Gastrocnemius medialis (tissue), 4 donors: ENCODE data around the gene PIGM. TPM values are rescaled to one million over a fixed set of nuclear protein-coding genes. Genes with fewer than 3 reads are reported as not detected.
A peak's percentile ranks its signal among the peaks of the same experiment; 100 is the strongest.

Experiments used
- ATAC-seq, 2 donors: fragments of 150-250 bp; one replicate each; pipeline ENCODE4 v1.9.1; 2016
- DNase-seq, 2 donors: peaks; one replicate each; pipeline ENCODE4 v3.0.0-alpha.2; 2019
- H3K27ac ChIP-seq, 4 donors: fragments of 200-600 bp; sonication (generic); 1 replicate in 1 of 4; 2 replicates in 3 of 4; pipeline ENCODE4 v1.5.1; 2016 to 2018; ENCODE audit warnings: mild to moderate bottlenecking in 2 of 4, moderate library complexity in 1 of 4
- H3K27me3 ChIP-seq, 3 donors: fragments of 200-600 bp; sonication (generic) in 2 of 3; 1 replicate in 1 of 3; 2 replicates in 2 of 3; pipeline versions ENCODE4 v1.5.1 to v1.6.0; 2016 to 2019; ENCODE audit warnings: mild to moderate bottlenecking in 1 of 3, moderate library complexity in 1 of 3
- H3K36me3 ChIP-seq, 2 donors: fragments of 200-600 bp; sonication (generic) in 1 of 2; one replicate each; pipeline ENCODE4 v1.5.1; 2017 to 2018
- H3K4me1 ChIP-seq, 2 donors: fragments of 200-600 bp; sonication (generic) in 1 of 2; one replicate each; pipeline ENCODE4 v1.5.1; 2016 to 2017; ENCODE audit warnings: mild to moderate bottlenecking in 2 of 2
- H3K4me3 ChIP-seq, 4 donors: fragments of 200-600 bp; sonication (generic) in 3 of 4; 1 replicate in 1 of 4; 2 replicates in 3 of 4; pipeline ENCODE4 v1.5.1; 2016 to 2019; ENCODE audit warnings: mild to moderate bottlenecking in 2 of 4
- H3K9me3 ChIP-seq, 3 donors: fragments of 200-600 bp; sonication (generic) in 2 of 3; 1 replicate in 1 of 3; 2 replicates in 2 of 3; pipeline ENCODE4 v1.5.1; 2016 to 2019
- CTCF ChIP-seq, 5 experiments: fragments of 450-650 bp in 3 of 5; fragments of 200-600 bp in 2 of 5; sonication (generic) in 2 of 5; IDR thresholded peaks in 4 of 5; conservative IDR thresholded peaks in 1 of 5; 1 replicate in 4 of 5; 2 replicates in 1 of 5; pipeline ENCODE4 v1.5.1; 2016 to 2019; ENCODE audit warnings: antibody characterized with exemption in 5 of 5, mild to moderate bottlenecking in 3 of 5, moderate library complexity in 3 of 5
- POLR2A ChIP-seq, 2 donors: fragments of 450-650 bp; IDR thresholded peaks; one replicate each; pipeline ENCODE4 v1.6.1; 2017; ENCODE audit warnings: antibody characterized with exemption in 2 of 2, mild to moderate bottlenecking in 2 of 2, moderate library complexity in 2 of 2
- in situ Hi-C, 4 donors: fragments of 200-750 bp; cut with MboI; loops; one replicate each; pipeline versions ENCODE4 v1.15.0 to v1.8.0; 2017; ENCODE audit warnings: low sequenced_read_pairs in 4 of 4
- intact Hi-C: fragments of 100-400 bp; cut with DNase I; formaldehyde crosslinking; loops from one replicate; pipeline ENCODE4 v1.15.1; 2023; ENCODE audit warnings: low total_unique reads
- total RNA-seq, 4 donors: library from RNA; depleted of rRNA; stranded (reverse); fragments of >200 nt; gene quantifications; one replicate each; pipeline versions ENCODE4 v1.1.0 to v1.2.3, GENCODE V29; 2016

Gene PIGM
- total RNA-seq, 4 donors from 2014 or later, result 0.55 to 0.75 (median 0.72) TPM

DNA sequence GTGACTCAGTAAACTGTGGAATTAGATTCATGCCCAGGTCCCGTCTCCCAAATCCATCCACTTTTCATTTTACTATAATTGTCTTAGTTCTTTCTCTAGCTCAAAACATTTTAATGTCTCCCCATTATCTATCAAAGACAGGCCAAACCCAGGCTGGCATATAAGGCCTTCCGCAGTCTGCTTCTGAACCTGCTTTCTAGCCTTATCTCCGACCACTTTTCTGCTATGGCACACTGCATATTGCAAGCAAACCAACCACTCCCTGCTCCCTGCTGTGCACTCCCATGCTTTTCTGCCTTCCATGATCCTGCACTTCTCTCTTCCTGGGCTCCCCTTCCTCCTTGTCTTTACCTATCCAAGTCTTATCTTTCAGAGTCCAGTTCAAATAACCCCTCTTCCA is 17.3 kb upstream of the PIGM start:
- Histone ChIP-seq H3K4me1 (peaks cover 0 to 6% of the 10 kb centered on the region in 2 donors), H3K27ac (no peak overlapping the region), H3K36me3 (no peaks in the 10 kb centered on the region), H3K9me3 (no peaks in the 10 kb centered on the region), H3K27me3 (no peaks in the 10 kb centered on the region), H3K4me3 (no peak overlapping the region)
- TF ChIP-seq CTCF (IDR thresholded peaks at IDR 0.05 in 4 of 5, conservative IDR thresholded peaks at IDR 0.05 in 1 of 5) (no peak), POLR2A (IDR thresholded peaks at IDR 0.05) (no peak)
- ATAC-seq (no peak), DNase-seq (no peak)
- in situ Hi-C loops (no loop called here), intact Hi-C loops (no loop called here)

DNA sequence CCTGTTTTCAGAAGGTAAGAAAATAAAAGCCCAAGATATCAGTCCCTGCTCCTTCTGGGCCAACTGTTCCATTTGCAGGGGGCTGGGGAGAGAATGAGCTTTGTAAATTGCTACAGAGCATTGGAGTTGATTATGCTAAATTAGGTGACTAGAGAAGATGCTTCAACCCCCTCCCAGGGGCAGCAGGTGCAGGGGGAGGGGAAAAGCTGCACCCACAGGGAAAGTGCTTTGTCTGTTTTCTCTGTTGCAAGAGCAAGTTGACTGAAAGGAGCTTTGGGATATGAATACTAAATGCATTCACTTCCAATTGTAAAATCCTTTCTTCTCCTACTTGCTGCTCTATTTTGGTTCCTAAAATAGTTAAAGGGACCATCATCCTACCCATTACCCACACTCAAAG is 16.5 kb upstream of the PIGM start:
- H3K36me3 ChIP-seq, result no peaks in the 10 kb centered on the region
- no peak for ATAC-seq
- H3K4me1 ChIP-seq, result peaks cover 0 to 6% of the 10 kb centered on the region in 2 donors
- no peak for DNase-seq
- no peak overlapping the region for H3K27ac ChIP-seq
- in situ Hi-C loops (no loop called here), intact Hi-C loops (no loop called here)
- no peak overlapping the region for H3K4me3 ChIP-seq
- no peaks in the 10 kb centered on the region for H3K9me3 ChIP-seq
- H3K27me3 ChIP-seq, result no peaks in the 10 kb centered on the region
- TF ChIP-seq CTCF (IDR thresholded peaks at IDR 0.05 in 4 of 5, conservative IDR thresholded peaks at IDR 0.05 in 1 of 5) (no peak), POLR2A (IDR thresholded peaks at IDR 0.05) (no peak)

DNA sequence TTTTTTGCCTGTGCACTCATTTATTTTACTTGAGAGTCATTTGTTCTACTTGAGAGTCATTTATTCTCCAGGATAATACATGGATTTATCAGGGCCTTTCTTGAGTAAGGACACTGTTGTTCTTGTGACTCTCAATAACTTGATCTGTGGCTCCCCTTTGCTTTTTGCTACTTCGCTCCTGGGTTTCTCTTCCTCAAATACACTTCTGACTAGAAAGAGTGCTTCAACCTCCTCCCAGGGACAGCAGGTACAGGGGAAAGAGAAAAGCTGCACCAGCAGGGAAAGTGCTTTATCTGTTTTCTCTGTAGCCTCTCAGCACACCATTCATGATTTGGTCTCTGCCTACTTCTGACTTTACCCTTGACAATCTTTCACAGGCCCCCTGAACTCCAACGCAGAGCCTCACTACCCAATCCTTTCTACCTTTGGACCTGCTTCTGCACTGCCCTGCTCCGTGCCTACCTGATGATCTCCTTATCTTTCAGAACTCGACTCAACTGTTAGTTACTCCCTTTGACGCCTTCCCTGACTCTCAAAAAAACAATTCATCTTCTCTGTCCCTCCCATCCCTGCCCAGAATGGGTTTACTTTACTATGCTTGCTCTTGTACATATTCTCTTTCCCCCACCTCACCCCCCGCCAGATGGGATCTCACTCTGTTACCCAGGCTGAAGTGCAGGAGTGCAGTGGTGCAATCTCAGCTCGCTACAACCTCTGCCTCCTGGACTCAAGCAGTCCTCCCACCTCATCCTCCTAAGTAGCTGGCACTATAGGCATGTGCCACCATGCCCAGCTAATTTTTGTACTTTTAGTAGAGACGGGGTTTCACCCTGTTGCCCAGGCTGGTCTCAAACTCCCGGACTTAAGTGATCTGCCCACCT is 15.6 kb upstream of the PIGM start:
- Histone ChIP-seq H3K27ac (no peak overlapping the region), H3K9me3 (no peaks in the 10 kb centered on the region), H3K27me3 (no peaks in the 10 kb centered on the region), H3K4me3 (no peak overlapping the region), H3K36me3 (no peaks in the 10 kb centered on the region), H3K4me1 (peaks cover 0 to 6% of the 10 kb centered on the region in 2 donors)
- TF ChIP-seq POLR2A (IDR thresholded peaks at IDR 0.05), result no peak
- no peak for TF ChIP-seq CTCF (IDR thresholded peaks at IDR 0.05 in 4 of 5, conservative IDR thresholded peaks at IDR 0.05 in 1 of 5)
- ATAC-seq (no peak), DNase-seq (no peak)
- in situ Hi-C loops, result no loop called here
- intact Hi-C loops, result loop anchor here (2.0 kb wide), 1 partner anchor 31 kb away; no protein-coding TSS in a partner anchor

GRCh38 chr1:160046494-160047110 is 14.8 kb upstream of the PIGM start:
- intact Hi-C loops (loop anchor here (1.0 to 2.0 kb wide), 2 partner anchors 14 to 32 kb away; no protein-coding TSS in a partner anchor), in situ Hi-C loops (no loop called here)
- Histone ChIP-seq H3K27ac (no peak overlapping the region), H3K4me3 (no peak overlapping the region), H3K27me3 (no peaks in the 10 kb centered on the region), H3K9me3 (no peaks in the 10 kb centered on the region), H3K4me1 (peaks cover 0 to 6% of the 10 kb centered on the region in 2 donors), H3K36me3 (no peaks in the 10 kb centered on the region)
- ATAC-seq, result peak; percentile 67 to 83
- no peak for TF ChIP-seq POLR2A (IDR thresholded peaks at IDR 0.05)
- peak; percentile 24 to 65 (median 54) for TF ChIP-seq CTCF (IDR thresholded peaks at IDR 0.05 in 4 of 5, conservative IDR thresholded peaks at IDR 0.05 in 1 of 5)
- peak in 1 of 2 donors; percentile 31 for DNase-seq
